HG03196 (cell line): ENCODE data around the gene CRIM1.

Source experiments
- ATAC-seq: cut with Tn5 transposase; IDR thresholded peaks from one replicate; pipeline ENCODE4 v1.9.1; 2021; ENCODE audit not compliant: unreplicated experiment

CRIM1 gene

DNA sequence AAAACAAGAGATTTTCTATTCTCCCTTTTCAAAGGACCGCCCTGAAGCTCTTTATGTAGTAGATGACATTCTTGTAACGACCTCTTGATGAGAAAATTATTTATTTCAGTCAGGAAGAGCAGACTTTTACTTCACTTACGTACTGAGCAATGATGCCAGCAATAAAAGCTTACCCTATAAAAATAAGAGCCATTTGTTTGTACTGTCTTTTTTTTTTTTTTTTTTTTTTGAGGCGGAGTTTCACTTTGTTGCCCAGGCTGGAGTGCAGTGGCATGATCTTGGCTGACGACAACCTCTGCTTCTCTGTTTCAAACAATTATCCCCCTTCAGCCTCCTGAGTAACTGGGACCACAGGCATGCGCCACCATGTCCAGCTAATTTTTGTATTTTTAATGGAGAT is 39.2 kb downstream of the CRIM1 start:
- ATAC-seq = no peak

DNA sequence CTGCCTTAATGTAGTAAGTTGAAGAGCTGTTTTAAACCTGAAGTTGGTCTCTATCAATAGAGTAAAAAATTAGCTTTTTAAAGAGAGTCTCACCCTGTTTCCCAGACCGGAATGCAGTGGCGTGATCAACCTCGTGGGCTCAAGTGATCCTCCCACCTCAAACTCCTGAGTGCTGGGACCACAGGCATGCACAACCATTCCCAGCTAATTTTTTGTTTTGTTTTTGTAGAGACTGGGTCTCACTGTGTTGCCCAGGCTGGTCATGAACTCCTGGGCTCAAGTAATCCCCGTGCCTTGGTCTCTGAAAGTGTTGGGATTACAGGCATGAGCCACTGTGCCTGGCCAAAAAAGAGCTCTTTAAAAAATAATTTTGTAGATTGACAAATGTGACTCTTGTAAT is 40.3 kb downstream of the CRIM1 start:
- ATAC-seq = no peak

DNA sequence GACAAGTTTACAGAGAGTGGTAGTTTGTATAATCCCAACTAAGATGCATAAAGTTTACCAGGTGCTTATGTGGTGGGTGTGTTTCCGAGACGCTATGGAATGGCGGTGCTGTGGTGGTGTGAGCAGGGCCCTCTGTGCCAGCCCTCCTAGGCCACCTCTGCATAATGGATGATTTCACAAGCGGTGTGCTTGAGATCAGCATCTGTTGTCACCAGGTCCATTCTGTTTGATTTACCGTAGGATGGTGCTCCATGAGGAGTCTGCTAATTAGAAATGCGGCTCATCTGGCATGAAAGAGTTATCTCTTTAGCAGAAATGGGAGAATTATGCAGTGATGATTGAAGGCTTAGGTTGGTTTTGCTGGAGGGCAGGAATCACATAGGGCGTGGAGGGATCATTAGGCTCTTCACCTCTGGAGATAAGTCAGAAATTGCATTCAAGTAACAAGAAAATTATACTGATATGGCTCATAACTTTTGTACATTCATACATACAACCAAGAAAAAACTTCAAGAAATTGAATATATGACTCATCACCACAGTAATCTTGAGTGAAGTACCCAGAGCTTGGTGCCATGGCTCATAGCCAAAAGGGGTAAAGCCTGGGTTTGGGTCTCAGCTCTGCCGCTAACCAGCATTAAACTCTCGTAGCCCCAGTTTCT is 41.4 kb downstream of the CRIM1 start:
- no peak for ATAC-seq

DNA sequence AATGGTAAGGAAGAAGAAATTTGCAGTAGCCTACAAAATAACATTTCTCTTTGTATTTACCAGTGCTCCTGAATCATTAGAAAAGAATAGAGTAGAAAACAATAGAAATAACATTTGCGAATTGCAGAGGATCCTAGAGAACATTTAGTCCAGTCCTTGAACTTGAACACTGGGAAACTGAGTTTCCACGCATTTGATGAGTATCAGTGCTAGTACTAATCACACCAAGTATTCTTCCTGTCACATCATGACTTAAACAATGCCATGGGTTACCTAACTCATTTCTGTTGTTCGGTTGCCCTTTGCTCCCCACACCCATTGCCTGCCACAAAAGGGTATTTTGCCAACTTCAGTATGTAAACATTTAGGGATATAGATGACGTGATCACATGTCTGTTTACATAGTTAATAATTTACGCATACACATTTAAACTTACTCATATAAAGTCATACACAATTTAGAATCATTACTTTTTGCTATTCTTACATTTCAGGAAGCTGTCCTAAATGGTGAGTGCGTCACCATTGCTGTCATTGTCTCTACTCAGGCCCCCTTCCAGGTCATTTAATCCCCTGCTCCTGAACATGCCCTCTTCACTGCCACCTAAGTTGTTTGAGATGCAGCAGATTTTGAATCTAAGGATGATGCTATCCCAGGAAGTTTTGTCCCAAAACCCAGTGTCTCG is 42.3 kb downstream of the CRIM1 start:
- no peak for ATAC-seq

DNA sequence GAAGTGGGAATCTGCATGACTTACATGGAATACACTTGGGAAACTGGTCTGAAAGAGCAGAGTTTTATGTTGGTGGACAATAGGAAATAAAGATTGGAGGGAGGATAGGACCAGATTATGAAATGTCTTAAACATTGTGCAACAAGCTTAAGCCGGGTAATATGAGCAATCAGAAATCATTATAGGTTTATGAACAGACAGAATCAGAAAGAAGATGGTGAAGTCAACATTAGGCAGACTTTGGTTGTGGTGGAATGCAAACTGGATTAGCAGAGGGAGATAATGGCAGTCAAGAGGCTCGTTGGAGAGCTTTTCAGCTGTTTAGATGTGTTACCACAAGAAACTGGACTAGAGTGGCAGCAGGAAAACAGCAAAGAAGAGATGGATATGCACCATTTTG is 43.5 kb downstream of the CRIM1 start:
- ATAC-seq = no peak

DNA sequence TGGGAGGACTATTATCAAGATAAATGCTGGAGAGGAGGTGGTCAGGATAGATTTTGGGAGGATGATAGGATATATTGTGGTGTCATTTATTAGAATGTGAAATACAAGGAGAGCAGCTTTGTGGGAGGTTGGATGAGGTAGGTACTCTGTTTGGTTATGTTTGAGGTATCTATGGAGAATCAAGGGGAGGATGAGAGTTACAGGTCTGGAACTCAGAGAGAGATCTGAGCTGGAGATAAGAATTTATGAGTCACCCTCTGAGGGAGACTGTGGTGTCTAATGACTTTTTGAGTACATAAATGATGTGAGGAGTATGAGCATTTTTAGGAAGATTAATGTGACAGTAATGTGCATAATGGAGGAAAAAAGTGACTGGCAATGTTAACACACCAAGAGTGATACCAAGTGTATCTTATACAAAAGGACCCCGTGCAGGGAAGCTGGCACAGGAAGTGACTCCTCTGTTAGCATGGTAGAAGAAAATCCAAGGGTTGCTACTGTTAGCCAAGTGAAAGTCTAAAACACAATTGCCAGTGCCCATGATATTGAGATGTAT is 48.2 kb downstream of the CRIM1 start:
- peak; percentile 66 for ATAC-seq

DNA sequence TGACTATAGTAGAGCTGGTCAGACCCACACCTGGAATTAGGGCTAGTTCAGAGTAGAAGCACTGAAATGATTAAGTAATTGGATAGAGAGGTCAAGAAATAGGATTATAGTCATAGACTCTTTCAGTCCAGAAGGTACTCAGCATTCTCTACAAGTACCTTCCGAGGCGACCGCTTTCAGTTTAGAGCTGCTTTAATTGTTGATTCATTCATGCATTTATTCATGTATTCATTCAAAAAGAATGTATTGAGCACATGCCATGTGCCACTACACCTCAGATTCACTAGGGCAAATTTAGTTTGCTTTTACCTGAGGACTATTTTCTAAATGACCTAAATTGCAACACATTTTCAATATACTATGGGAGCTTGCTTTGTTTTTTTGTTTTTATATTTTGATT is 48.7 kb downstream of the CRIM1 start:
- peak; percentile 26 for ATAC-seq

DNA sequence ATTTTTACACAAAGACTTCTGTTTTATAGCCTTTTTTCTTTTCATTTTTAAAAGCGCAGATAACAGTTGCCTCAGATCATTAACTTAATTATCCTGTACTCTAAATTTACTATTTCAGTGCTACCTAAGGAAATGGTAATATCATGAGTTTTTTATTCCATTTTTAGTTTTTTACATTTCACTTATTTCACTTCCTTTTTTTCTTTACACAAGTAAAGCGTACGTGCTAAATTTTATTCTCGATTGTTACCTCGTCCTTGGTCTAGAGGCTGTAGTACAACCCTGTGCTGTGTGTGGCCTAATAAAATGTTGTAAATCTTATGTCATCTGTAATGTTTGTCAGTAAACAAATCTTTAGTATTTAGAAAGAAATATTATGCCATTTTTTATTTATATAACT is 49.2 kb downstream of the CRIM1 start:
- peak; percentile 46 for ATAC-seq

DNA sequence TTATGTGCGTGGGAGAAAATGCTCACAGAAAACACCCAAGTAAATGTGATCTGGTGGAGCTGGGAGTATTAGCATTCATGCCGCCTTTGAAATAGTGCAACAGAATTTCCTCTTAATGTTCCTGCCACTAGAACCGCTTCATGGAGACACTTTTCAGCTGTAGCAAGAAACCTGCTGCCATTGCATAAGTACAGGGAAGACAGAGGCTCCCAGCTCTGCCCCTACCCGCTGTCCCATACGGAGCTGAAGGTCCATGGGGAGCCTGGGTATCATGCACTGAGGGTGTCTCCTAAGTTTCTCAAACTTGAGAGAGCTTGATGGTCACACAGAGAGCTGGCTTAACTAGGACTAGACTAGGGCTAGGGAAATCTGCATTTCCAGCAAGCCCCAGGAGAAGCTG is 49.6 kb downstream of the CRIM1 start:
- ATAC-seq = no peak

DNA sequence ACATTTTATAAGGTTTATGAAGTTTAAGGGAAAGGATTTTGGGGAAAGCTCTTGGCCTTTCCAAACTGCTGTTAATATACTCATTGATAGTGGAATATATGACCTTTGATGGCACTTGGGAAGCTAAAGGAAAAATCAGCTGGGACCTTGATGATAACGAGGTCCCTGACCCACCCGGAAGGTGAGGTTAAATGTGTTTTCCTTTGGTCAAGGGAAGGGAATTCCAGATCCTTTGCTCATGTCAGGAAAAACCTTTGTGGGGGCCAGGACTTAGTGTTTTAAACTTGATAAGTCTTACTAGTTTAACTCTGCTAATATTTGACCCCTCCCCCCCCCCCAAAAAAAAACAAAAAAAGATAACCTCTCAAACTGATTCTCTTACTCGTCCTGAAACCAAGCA is 50.7 kb downstream of the CRIM1 start:
- ATAC-seq = no peak

DNA sequence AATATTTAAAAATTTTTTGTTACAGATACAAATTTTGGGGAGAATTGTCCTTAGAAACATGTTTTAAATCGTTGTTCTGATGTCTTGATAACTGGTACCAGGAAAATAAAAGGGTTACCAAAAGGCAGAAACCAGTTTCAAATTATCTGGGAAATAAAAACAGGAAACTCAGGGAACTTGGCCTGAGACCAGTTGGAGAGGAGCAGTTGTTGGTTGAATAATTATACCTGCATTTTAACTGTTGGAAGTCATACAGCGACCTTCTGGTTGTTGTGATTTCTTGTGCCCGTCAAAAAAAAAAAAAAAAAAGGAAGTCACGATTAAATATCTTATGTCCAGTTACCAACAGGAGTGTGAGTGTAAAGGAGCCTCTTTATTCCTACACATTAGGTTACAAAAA is 51.8 kb downstream of the CRIM1 start:
- ATAC-seq = no peak

DNA sequence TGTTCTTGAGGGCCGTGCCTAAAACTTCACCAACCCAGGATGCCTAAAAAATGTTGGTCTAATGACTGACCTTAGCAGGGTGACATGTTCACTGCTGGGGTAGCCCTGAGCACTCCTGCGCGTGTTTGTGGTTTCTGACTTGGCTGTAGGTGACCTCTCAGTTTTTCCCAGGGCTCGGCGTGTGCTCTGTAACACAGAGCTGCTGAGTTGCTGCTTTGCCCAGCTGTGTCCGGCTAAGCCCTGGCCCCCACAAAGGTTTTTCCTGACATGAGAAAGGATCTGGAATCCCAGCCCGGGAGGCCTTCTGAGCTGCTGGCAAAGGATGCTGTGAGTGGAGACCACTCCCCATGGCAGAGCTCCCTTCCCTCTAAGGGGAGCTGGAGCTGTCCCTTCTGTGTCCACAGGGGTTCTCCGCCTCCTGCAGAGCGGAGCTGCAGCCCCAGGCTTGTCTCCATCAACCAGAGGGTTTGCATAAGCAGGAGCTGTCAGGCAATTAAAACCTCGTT is 52.7 kb downstream of the CRIM1 start:
- ATAC-seq = no peak

DNA sequence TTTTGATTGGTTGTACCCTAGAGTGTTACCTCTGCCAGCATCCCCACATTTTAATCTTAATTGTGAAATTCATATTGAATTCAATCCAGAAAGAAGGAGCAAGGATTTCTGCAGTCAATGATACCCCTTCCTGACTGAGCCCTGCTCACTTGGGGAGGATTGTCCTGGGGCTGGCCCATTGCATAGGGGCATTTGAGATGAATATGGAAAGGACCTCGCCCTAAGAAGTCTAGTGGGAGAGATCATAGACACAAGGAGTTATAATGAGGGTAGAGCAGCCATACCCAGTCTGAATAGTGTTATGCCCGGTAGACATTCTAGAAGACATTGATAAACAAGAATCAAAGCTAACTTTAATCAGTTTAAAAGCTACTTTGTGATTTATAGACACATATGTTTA is 53.8 kb downstream of the CRIM1 start:
- no peak for ATAC-seq

DNA sequence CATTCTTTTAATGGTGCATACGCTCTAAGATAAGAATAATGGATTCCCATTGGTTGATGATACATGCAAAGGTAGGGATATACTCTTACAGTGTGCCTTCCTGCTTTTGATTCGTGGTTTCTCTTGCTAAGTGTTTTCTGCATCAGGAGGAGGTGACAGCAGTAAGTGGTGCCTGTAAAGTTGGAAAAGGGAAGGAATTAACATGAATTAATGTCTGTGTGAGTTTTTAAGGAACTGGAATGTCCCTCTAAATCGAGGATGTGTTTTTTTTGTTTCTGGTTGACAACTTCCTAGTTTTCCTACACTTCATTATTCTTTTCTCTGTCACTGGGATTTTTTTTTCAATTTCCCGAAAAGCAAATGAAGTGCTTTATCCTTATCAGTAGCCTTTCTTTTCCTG is 54.4 kb downstream of the CRIM1 start:
- ATAC-seq = no peak

DNA sequence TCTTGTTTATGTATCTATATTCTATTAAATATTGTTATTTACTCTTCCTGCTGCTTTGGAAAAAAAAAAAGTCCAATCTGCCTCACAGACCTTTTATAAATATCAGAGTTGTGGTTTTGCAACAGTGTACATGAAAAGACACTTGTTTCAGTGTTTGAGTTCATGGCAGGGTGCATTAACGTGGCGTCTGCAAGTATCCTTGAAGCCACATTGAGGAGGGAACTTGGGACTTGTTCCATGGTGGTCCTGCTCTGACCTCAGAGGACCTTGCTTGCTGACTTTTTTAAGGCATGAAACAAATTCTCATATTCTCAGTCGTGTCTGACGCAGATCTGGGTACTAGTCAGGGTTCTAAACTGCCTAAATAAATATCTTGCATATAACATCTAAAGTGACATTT is 55.1 kb downstream of the CRIM1 start:
- no peak for ATAC-seq

DNA sequence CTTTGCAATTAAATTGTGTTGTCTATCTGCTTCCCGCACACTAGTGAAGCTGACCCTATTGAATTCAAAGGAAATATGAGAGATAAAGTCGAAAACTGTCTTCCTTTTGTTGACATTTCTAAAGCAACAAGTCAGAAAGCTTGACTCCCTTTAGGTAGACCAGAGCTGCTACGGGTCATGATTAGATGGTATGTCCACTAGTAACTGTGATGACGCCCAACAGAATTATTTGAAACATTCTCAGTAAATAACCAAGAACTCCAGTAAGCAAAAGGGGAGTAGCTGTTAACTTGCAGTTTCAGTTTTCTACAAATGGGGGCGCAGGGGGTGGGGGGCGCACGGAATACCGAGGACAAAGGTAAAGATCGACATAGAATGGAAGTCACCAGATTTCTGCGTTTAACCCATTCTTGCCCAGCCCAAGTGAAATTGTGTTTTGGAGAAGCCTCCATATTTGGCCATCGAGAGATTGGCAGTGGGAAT is 56.4 kb downstream of the CRIM1 start:
- no peak for ATAC-seq

DNA sequence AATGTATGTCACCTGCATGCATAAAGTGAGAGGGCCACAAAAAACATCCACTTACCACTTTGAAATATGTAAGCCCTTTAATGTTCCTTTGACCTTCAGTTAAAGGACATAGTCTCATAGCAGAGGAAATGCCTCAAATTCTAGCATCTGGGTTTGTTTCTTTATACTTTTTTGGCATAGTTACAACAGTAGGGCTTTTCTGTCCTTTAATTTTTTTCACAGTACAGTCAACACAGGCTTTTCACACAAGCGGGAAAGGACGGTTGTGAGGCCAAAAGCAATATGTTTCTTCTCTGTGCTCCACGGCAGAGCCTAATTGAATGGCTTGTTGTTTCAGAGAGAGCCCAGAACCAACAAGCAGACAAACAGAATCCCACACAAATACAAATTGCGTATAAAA is 57.6 kb downstream of the CRIM1 start:
- ATAC-seq = no peak

DNA sequence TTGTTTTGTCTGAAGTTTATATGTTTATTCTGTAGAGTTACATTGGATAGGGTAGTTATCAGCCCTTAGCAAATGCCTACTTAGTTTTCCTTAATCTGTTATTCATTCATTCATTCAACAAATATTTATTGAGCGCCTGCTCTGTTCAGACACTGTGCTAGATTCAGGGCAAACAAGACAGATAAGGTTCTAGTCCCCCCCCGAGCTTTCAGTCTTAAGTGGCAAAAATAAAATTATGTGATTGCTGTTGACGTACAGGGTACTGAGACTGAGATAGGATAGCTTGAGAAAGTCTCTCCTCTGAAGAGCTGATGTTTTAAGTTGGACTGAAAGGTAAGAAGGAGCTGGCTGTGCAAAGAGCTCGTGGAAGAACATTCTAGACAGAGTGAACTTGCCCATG is 58.7 kb downstream of the CRIM1 start:
- no peak for ATAC-seq

DNA sequence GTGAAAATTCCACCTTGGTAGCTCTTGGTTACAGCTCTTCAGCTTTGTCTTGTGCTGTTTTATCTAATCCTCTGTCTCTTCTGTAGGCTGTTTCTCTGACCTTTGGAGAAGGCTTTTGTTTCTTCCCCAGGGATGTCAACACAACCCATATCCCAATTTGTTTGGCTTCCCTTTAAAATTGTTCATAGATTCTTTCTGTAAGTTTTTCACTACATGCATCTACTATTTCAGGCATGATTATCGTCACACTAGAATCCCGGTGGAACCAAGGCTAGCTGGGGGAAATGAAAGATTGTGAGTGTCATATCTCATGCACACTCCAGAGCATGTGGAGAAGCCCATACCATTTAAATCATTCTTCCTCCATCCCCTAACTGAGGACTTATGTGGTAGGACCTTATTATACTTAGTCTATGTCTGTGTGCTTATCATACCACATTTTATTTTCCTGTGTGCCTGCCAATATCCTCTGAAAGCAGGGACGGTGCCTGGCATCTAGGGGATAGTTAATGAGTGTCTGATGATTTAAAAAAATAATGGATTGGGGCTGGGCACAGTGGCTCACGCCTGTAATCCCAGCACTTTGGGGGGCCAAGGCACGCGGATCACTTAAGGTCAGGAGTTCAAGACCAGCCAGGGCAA is 59.9 kb downstream of the CRIM1 start:
- no peak for ATAC-seq

DNA sequence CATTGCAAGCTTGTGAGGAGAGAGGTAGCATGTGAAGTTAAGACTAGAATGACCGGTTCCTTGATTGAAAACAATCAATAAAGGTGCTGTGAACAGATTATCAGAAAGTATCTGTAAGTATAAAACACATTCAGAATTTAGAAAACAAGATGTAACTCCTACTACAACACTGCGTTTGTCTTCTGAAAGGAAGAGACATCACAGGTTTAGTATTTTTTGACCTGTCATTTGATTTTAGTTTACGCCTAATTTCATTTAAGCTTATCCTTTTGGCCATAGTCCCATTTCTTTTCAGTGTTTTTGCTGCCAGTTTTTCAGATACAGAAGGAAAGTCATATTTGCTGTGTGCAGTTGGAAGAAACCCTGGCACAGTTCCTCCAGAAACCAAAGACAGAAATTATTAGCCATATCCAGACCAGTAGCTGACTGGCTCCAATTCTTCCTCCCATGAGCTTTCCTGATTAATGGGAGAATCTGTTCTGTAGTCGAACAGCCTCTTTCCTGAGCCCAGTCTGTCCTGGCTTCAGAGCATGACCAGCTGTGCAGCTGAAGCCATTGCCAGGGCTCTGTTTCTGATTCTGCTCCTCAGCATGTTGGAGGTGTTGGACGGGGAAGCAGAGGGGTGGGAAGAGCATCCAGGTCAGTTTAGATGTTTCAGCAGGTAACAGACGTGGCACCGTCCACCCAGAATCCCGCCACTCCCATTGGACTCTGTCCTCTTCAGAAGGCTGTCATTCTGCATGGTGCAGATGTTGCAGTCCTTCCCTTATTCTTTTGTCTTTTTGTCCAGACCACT is 61.0 kb downstream of the CRIM1 start:
- no peak for ATAC-seq

DNA sequence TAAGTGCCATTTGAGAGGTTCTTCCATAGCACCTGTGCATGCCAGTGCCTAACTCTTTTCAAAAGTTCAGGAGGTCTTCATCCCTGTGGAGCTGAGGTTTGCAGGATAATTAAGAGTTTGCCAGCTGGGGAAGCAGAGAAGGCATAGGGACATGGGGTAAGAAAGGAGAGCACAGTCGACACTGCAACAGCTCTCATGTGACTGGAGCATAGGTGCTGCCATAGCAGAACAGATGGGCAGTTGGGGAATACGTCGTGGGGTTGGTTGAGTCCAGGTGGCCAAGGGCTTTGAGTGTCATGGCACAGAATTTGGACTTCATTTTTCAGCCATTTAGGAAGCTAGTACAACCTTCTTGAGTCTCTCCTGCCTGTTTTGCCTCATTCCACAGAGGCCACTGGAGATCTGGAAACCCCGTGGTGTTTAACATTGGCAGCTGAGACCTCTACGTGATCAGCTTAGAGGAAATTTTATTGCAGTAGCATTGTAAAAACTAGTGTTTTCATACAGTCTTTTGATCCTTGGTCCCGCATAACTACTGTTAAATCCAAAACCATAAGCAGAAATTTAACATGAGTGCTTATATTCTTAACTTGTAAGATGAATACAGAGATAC is 65.1 kb downstream of the CRIM1 start:
- no peak for ATAC-seq
